ENCODE data around the gene SLC41A1. TPM values are rescaled to one million over a fixed set of nuclear protein-coding genes. Genes with fewer than 3 reads are reported as not detected.
A peak's percentile ranks its signal among the peaks of the same experiment; 100 is the strongest.

SLC41A1 gene
- total and polyA plus RNA-seq, 7 donors = 19.8 to 87.7 (median 54.1) TPM

DNA sequence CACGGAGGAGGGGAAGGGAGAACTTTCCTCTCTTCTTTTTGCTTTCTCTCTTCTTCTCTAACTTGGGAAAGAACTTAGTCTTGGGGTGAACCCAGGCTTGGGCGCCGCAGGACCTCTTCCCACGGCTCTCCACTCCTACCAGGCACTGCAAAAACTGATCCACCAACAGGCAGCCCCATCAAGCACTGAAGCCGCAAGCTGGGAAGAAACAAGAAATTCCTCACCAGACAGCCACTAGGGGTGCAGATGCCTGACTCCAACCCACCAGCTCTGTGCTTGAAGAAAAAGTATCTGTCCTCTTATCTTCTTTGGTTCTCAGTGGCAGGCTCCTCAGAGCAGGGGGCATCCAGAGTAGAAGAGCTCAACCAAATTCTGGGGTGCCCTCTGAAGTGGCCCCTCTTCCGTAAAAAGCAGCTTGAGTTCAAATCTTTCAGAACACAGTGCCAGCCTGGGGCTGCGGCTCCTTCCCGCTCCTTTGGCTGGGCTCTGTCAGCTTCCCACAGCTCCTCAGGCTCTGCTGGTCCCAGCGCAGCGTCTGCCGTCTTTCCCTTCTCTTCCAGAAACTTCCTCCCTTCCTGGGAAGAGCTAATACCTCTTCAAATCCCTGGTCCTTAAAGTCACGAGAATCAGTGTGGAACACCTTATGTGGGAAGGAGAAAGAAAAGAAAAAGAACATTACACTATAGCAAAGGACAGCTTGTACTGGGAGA is 2.4 kb downstream of the SLC41A1 start:
- peak overlapping the region; percentile 94 for H3K4me3 ChIP-seq
- peaks cover 66% of the 10 kb centered on the region for H3K4me1 ChIP-seq
- TF ChIP-seq CTCF (IDR thresholded peaks at IDR 0.05) = no peak
- no peaks in the 10 kb centered on the region for H3K9me3 ChIP-seq
- intact Hi-C loops (cut with DNase I) = no loop called here
- 51 to 70% (median 57%) methylated on average over 12 of the region's 12 CpGs for WGBS, 3 donors
- no peak for ATAC-seq
- H3K27me3 ChIP-seq (ENCODE audit: insufficient read depth in 3 of 3, low read length in 2 of 3) = no peaks in the 10 kb centered on the region
- peaks cover 0 to 16% of the 10 kb centered on the region in 2 donors for H3K36me3 ChIP-seq (ENCODE audit: insufficient read depth in 1 of 2, low read depth in 1 of 2)
- no peak for DNase-seq
- peak overlapping the region; percentile 97 for H3K27ac ChIP-seq

- H3K4me3 ChIP-seq = peak overlapping the region; percentile 94
- peak in 1 of 2 donors; percentile 53 for DNase-seq
Observed at GRCh38 chr1:205809942-205810345, 3.1 kb downstream of the SLC41A1 start.

GRCh38 chr1:205809469-205809868 is 3.5 kb downstream of the SLC41A1 start:
- no peaks in the 10 kb centered on the region for H3K27me3 ChIP-seq (ENCODE audit: insufficient read depth in 3 of 3, low read length in 2 of 3)
- peaks cover 0 to 24% of the 10 kb centered on the region in 2 donors for H3K36me3 ChIP-seq (ENCODE audit: insufficient read depth in 1 of 2, low read depth in 1 of 2)
- ATAC-seq (no peak), DNase-seq (no peak)
- TF ChIP-seq CTCF (IDR thresholded peaks at IDR 0.05) = no peak
- H3K4me3 ChIP-seq = peak overlapping the region; percentile 94
- H3K27ac ChIP-seq = peak overlapping the region; percentile 97
- peaks cover 67% of the 10 kb centered on the region for H3K4me1 ChIP-seq
- no peaks in the 10 kb centered on the region for H3K9me3 ChIP-seq
- WGBS, 3 donors = 22 to 44% (median 39%) methylated on average over 3 of the region's 3 CpGs
- intact Hi-C loops (cut with DNase I) = loop anchor here in 1 of 2 donors (5.0 kb wide), 1 partner anchor 168 kb away; no protein-coding TSS in a partner anchor

More at GRCh38 chr1:205809942-205810345, 3.1 kb downstream of the SLC41A1 start:
- WGBS, 3 donors = 33 to 63% (median 35%) methylated on average over 14 of the region's 14 CpGs
- H3K27ac ChIP-seq = peak overlapping the region; percentile 97
- TF ChIP-seq CTCF (IDR thresholded peaks at IDR 0.05) = no peak
- ATAC-seq = no peak
- H3K36me3 ChIP-seq (ENCODE audit: insufficient read depth in 1 of 2, low read depth in 1 of 2) = peaks cover 0 to 20% of the 10 kb centered on the region in 2 donors
- intact Hi-C loops (cut with DNase I) = loop anchor here in 1 of 2 donors (5.0 kb wide), 1 partner anchor 167 kb away; no protein-coding TSS in a partner anchor
- H3K4me1 ChIP-seq = peaks cover 66% of the 10 kb centered on the region
- no peaks in the 10 kb centered on the region for H3K9me3 ChIP-seq
- H3K27me3 ChIP-seq (ENCODE audit: insufficient read depth in 3 of 3, low read length in 2 of 3) = no peaks in the 10 kb centered on the region

DNA sequence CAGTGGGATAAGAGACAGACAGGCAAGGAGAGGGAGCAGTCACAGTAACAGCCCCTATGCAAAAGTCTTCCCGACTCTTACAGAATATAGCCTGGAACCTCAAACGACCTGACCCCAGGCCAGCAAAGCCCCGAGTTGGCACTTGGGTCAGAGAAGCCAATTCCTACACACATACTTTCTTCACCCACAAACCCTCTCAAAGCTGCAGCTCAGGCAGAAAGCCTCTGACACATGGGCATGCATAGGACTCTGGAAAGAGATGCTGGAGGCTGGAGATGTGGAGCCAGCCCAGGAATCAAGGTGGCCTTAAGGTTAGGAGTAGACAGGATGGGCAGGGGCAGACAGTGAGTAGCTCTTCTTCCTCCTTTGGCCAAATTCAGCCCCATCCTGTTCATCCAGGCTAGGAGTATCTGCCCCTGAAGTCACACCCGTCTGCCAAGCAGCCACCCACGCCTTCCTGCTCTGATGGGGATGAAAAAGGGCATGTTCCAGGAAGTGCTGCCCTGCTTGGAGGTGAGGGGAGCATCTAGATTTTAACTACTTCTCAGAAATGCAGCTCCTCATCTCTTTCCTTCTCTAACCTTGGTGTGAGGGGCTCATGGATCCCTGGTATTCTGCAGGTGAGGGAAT is 7.8 kb downstream of the SLC41A1 start:
- Histone ChIP-seq H3K27ac (no peak overlapping the region), H3K9me3 (no peaks in the 10 kb centered on the region), H3K4me1 (peaks cover 51% of the 10 kb centered on the region), H3K4me3 (no peak overlapping the region), H3K36me3 (ENCODE audit: insufficient read depth in 1 of 2, low read depth in 1 of 2) (peaks cover 0 to 25% of the 10 kb centered on the region in 2 donors), H3K27me3 (ENCODE audit: insufficient read depth in 3 of 3, low read length in 2 of 3) (no peaks in the 10 kb centered on the region)
- TF ChIP-seq CTCF (IDR thresholded peaks at IDR 0.05) = no peak
- DNase-seq (no peak), ATAC-seq (no peak)
- WGBS, 3 donors = 49 to 56% (median 50%) methylated on average over 5 of the region's 5 CpGs
- intact Hi-C loops (cut with DNase I) = loop anchor here in 1 of 2 donors (5.0 kb wide), 1 partner anchor 172 kb away; no protein-coding TSS in a partner anchor
